Measurements from ENCODE around the gene CXorf51A. TPM values are rescaled to one million over a fixed set of nuclear protein-coding genes. Genes with fewer than 3 reads are reported as not detected.

CXorf51A gene
- total RNA-seq, 1 donor from 2014 or later: not detected

Other genes starting within 250 kb of the CXorf51A start
- not detected in 2 replicates for gene CXorf51B, start 5.0 kb downstream of the CXorf51A start, total RNA-seq (ENCODE audit: low replicate concordance)

All from neural progenitor cell (in vitro differentiated cells).